ENCODE results near the gene NFKBIE.
A peak's percentile ranks its signal among the peaks of the same experiment; 100 is the strongest.

The NFKBIE gene

GRCh38 chr6:44255105-44255808 is 10.1 kb downstream of the NFKBIE start:
- ATAC-seq: peak; percentile 4
- TF ChIP-seq, protein P1, sequence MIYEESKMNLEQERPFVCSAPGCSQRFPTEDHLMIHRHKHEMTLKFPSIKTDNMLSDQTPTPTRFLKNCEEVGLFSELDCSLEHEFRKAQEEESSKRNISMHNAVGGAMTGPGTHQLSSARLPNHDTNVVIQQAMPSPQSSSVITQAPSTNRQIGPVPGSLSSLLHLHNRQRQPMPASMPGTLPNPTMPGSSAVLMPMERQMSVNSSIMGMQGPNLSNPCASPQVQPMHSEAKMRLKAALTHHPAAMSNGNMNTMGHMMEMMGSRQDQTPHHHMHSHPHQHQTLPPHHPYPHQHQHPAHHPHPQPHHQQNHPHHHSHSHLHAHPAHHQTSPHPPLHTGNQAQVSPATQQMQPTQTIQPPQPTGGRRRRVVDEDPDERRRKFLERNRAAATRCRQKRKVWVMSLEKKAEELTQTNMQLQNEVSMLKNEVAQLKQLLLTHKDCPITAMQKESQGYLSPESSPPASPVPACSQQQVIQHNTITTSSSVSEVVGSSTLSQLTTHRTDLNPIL (CRISPR knock-in tag; IDR thresholded peaks at IDR 0.05; ENCODE audit: low read depth): 0 out of 2 replicates have a peak, but pooled peaks have one; percentile 4
- TF ChIP-seq TCF4 (CRISPR knock-in tag; IDR thresholded peaks at IDR 0.05; ENCODE audit: borderline replicate concordance): no peak
- TF ChIP-seq ARNTL (CRISPR knock-in tag; IDR thresholded peaks at IDR 0.05; ENCODE audit: borderline replicate concordance, low read depth): no peak

DNA sequence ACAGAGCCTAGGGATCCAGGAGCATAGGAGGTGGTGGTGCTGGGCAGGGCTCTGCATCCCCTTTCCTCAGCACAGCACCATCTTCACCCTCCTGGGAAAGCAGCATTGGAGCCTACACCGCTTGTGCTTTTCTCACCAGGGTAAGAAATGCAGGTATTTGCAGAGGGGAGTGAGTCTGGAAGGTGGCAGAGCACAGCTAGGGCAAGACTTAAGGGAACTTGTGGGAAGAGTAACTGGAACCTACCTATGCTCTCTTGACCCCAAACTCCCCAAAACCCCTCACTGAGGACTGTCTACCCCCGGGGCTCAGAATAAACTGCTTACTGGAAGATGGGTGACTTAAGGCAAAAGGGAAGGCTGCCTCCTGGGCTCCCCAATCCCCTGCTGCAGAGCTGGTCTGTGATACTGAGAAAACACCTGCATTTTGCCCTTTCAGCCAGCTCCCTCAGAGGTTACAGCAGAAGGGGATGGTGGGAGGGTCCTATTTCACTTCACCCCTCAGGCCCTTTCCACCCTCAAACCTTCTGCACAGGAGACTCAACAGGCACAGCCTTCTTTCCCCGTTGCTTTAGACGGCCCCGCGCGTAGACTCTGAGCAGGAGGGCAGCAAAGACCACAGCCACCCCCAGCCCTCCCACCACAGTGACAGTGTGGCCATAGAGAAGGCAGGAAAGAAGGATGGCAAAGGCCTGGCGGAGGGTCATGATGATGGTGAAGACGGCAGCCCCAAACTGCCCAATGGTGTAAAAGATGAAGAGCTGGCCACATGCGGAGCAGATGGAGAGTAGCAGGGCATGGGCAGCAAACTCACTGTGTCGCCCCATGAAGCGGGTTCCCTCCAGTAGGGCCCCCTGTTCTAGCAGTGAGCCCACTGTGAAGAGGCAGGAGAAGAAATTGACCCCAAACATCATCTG is 10.9 kb downstream of the NFKBIE start:
- no peak for TF ChIP-seq ARNTL (CRISPR knock-in tag; IDR thresholded peaks at IDR 0.05; ENCODE audit: borderline replicate concordance, low read depth)
- TF ChIP-seq ZNF70 (CRISPR knock-in tag; IDR thresholded peaks at IDR 0.05): no peak
- no peak for TF ChIP-seq GLIS3 (CRISPR knock-in tag; IDR thresholded peaks at IDR 0.05)
- no peak; the same call in 1 of the 2 replicates for TF ChIP-seq TOX (CRISPR knock-in tag; IDR thresholded peaks at IDR 0.05; ENCODE audit: borderline replicate concordance)
- TF ChIP-seq, protein P1 (CRISPR knock-in tag; IDR thresholded peaks at IDR 0.05; ENCODE audit: low read depth): no peak
- TF ChIP-seq, protein P2, sequence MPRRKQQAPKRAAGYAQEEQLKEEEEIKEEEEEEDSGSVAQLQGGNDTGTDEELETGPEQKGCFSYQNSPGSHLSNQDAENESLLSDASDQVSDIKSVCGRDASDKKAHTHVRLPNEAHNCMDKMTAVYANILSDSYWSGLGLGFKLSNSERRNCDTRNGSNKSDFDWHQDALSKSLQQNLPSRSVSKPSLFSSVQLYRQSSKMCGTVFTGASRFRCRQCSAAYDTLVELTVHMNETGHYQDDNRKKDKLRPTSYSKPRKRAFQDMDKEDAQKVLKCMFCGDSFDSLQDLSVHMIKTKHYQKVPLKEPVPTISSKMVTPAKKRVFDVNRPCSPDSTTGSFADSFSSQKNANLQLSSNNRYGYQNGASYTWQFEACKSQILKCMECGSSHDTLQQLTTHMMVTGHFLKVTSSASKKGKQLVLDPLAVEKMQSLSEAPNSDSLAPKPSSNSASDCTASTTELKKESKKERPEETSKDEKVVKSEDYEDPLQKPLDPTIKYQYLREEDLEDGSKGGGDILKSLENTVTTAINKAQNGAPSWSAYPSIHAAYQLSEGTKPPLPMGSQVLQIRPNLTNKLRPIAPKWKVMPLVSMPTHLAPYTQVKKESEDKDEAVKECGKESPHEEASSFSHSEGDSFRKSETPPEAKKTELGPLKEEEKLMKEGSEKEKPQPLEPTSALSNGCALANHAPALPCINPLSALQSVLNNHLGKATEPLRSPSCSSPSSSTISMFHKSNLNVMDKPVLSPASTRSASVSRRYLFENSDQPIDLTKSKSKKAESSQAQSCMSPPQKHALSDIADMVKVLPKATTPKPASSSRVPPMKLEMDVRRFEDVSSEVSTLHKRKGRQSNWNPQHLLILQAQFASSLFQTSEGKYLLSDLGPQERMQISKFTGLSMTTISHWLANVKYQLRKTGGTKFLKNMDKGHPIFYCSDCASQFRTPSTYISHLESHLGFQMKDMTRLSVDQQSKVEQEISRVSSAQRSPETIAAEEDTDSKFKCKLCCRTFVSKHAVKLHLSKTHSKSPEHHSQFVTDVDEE (CRISPR knock-in tag; IDR thresholded peaks at IDR 0.05): no peak
- TF ChIP-seq ISL1 (CRISPR knock-in tag; IDR thresholded peaks at IDR 0.05): no peak
- no peak for TF ChIP-seq RARB (CRISPR knock-in tag; IDR thresholded peaks at IDR 0.05)
- no peak for TF ChIP-seq CSDC2 (CRISPR knock-in tag; IDR thresholded peaks at IDR 0.05)
- peak; percentile 0; the same call in 2 of the 3 replicates for ATAC-seq

DNA sequence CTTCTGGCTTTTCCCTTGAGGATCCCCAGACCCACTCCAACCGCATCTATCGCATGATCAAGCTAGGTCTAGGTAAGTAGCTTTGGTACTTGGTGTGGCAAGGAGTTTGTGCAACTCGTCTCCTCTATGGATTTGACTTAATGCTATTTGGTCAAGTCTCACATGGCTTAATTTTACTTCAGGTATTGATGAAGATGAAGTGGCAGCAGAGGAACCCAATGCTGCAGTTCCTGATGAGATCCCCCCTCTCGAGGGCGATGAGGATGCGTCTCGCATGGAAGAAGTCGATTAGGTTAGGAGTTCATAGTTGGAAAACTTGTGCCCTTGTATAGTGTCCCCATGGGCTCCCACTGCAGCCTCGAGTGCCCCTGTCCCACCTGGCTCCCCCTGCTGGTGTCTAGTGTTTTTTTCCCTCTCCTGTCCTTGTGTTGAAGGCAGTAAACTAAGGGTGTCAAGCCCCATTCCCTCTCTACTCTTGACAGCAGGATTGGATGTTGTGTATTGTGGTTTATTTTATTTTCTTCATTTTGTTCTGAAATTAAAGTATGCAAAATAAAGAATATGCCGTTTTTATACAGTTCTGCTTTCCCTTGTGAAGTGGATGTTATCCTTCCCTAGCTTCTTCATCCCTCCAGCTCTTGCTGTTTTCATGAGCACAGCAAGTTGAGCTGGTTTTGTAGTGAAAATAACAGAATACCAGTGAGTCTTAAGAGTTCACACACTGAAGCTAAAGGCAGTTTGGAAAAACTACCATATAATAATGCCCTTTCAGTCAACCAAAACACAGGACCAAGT is 11.8 kb downstream of the NFKBIE start:
- TF ChIP-seq ZNF8 (CRISPR knock-in tag; IDR thresholded peaks at IDR 0.05): no peak
- TF ChIP-seq RARB (CRISPR knock-in tag; IDR thresholded peaks at IDR 0.05): no peak
- no peak for TF ChIP-seq BACH2 (CRISPR knock-in tag; IDR thresholded peaks at IDR 0.05; ENCODE audit: borderline replicate concordance)
- TF ChIP-seq, protein P2 (CRISPR knock-in tag; IDR thresholded peaks at IDR 0.05): no peak
- TF ChIP-seq ZNF565 (CRISPR knock-in tag; conservative IDR thresholded peaks at IDR 0.05; ENCODE audit: low read depth): no peak
- TF ChIP-seq ZNF70 (CRISPR knock-in tag; IDR thresholded peaks at IDR 0.05): no peak
- no peak for TF ChIP-seq ZC3H10 (CRISPR knock-in tag; IDR thresholded peaks at IDR 0.05)
- TF ChIP-seq SNAI2 (CRISPR knock-in tag; IDR thresholded peaks at IDR 0.05): no peak
- TF ChIP-seq ARNTL (CRISPR knock-in tag; IDR thresholded peaks at IDR 0.05; ENCODE audit: borderline replicate concordance, low read depth): no peak
- TF ChIP-seq, protein P1 (CRISPR knock-in tag; IDR thresholded peaks at IDR 0.05; ENCODE audit: low read depth): no peak
- no peak for TF ChIP-seq OSR1 (CRISPR knock-in tag; IDR thresholded peaks at IDR 0.05)
- no peak for TF ChIP-seq CSDC2 (CRISPR knock-in tag; IDR thresholded peaks at IDR 0.05)
- TF ChIP-seq PPARA (CRISPR knock-in tag; IDR thresholded peaks at IDR 0.05; ENCODE audit: borderline replicate concordance): no peak
- no peak for TF ChIP-seq TCF4 (CRISPR knock-in tag; IDR thresholded peaks at IDR 0.05; ENCODE audit: borderline replicate concordance)
- TF ChIP-seq, protein P3, sequence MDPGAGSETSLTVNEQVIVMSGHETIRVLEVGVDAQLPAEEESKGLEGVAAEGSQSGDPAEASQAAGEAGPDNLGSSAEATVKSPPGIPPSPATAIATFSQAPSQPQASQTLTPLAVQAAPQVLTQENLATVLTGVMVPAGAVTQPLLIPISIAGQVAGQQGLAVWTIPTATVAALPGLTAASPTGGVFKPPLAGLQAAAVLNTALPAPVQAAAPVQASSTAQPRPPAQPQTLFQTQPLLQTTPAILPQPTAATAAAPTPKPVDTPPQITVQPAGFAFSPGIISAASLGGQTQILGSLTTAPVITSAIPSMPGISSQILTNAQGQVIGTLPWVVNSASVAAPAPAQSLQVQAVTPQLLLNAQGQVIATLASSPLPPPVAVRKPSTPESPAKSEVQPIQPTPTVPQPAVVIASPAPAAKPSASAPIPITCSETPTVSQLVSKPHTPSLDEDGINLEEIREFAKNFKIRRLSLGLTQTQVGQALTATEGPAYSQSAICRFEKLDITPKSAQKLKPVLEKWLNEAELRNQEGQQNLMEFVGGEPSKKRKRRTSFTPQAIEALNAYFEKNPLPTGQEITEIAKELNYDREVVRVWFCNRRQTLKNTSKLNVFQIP (CRISPR knock-in tag; IDR thresholded peaks at IDR 0.05; ENCODE audit: borderline replicate concordance, low read depth): no peak
- ATAC-seq: peak; percentile 9; the same call in 2 of the 3 replicates

Measured in SK-N-SH treated with all-trans-retinoic acid at 6 μM for 48 hours (cell line).